Placental epithelial cell (primary cell): Measurements from ENCODE around the gene C14orf119. TPM values are rescaled to one million over a fixed set of nuclear protein-coding genes. Genes with fewer than 3 reads are reported as not detected.

ENCODE experiments used
- total RNA-seq: library from RNA; depleted of rRNA; stranded (reverse); fragments of >200 nt; gene quantifications from 2 replicates; pipeline ENCODE4 v1.2.3, GENCODE V29; 2012

The C14orf119 gene, protein sequence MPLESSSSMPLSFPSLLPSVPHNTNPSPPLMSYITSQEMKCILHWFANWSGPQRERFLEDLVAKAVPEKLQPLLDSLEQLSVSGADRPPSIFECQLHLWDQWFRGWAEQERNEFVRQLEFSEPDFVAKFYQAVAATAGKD
- total RNA-seq, result 32.4 and 34.2 TPM in 2 replicates

GRCh38 chr14:23095196-23096108 lies at the start of gene C14orf119:
Gene C14orf119, plus strand, starts transcription at chr14:23095505. Its CDS starts 2,154 bp downstream, at chr14:23097659.

GRCh38 chr14:23056956-23057756 lies 38.1 kb upstream of the C14orf119 start, which contains the start of gene CDH24:
Gene CDH24, minus strand, starts transcription at chr14:23057520. Its CDS starts 1,787 bp downstream, at chr14:23055733.

DNA sequence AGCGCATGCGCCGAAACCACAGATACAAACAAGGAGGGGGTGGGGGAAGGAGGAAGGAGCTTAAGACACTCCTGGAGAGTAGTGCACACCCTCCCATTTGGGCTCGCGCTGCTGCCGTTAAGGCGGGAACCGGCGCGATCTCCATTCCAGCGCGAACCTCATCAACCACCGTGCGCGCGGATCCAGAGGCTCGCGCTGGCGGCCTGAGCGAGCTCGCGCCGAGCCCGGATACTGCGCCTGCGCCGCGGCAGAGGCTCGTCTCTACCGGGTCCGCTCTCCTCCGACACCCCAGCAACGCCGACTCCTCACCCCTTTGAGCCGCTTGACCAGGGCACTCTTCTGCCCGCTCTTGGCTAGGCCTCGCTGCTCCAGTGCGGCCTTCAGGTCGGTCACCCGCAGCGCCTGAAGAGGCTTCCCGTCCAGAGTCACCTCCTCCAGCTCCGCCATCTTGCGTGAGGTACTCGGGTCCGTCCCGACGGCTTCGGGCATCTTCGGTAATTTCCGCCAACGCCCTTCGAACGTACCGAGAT lies 574 bp upstream of the C14orf119 start, which contains the start of gene ACIN1:
Gene ACIN1, minus strand, starts transcription at position 471 of the 530 bp plus-strand sequence. Its CDS starts 24 bp downstream, at position 447.

DNA sequence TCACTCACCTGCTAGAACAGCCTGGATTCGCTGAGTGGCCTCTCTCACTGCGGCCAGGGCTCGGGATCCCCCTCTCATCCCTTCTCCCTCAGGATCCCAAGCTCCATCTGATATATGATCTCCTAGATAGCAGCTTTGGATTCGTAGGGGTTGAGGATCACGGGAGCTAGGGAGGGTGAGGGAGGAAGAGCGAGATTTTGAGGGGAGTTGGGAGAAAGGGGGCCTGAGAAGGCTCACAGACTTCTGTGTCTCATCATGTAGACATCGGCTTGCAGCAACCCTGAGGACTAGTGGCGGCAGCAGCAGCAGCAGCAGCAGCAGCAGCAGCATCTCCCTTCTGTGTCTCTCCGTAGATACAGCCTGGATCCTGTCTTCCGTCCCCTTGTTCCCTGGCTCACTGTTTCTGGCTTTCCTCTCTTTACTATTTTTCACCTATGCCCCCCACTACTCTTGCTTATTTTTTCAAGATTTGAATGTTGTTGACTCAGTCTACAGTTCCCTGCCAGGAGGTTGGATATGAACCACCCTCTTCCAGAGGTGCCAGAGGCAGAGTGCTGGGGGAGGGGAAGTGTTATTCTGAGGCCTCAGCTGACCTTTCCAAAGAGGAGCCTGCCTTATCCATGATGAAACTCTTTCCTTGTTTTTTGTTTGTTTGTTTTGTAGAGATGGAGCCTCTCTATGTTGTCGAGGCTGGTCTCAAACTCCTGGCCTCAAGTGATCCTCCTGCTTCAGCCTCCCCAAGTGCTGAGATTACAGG lies 9.5 kb downstream of the C14orf119 start, which contains the start of gene CIROP:
Gene CIROP, minus strand, starts transcription at position 399 of the 757 bp plus-strand sequence. Its CDS starts 69 bp downstream, at position 330.

DNA sequence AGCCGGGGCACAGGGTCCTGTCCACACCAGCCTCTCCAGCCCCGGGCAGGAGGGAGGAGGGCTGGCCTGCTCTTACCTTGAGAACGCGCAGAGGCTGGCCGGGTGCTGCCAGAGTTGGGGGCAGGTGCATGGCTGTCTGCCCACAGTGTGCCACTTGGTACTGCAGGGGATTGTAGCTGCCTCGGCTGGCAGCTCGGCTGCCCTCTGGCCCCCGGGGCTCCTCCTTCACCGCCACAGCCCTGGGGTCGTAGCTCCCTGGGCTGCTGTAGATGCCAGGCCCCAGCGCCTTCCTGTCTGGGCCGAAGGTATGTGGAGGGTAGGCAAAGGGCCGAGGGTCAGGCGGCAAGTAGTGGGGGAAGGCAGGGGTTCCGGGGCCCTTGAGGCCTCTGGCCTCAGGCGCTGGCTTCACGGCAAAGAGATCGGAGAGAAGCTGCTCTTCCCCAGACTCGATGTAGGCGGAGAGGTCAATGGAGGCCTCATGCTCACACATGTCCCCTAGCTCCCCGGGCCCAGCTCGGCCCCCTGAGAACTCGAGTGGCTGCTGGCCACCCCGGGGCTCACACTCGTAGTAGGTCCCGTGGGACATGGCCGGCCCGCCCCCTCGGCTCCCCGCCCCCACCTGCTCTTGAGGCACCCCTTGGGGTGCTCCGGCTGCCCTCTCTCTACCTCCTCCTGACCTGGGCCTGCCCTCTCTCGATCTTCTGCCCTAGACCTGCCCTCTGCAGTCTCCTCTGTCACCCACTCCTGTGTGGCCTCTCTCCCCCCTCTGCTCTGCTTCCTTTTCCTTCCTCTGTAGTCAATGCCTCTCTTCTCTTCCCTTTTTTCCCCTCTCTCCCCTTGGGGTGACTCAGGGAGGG lies 23.4 kb downstream of the C14orf119 start, which contains the start of gene CEBPE:
Gene CEBPE, minus strand, starts transcription at position 750 of the 857 bp plus-strand sequence. Its CDS starts 164 bp downstream, at position 586.

Other genes starting within 250 kb of the C14orf119 start
- gene LRP10, start 223.8 kb upstream of the C14orf119 start, total RNA-seq, result 77.7 and 107 TPM in 2 replicates
- gene REM2, start 212.3 kb upstream of the C14orf119 start, total RNA-seq, result 0.39 TPM in 1 of 2 replicates, not detected in the other
- 79.3 and 117 TPM in 2 replicates for gene RBM23, start 176.4 kb upstream of the C14orf119 start, total RNA-seq
- 50.6 and 88.8 TPM in 2 replicates for gene PRMT5, start 166.1 kb upstream of the C14orf119 start, total RNA-seq
- 36.1 and 69.9 TPM in 2 replicates for gene HAUS4, start 138.4 kb upstream of the C14orf119 start, total RNA-seq
- 31.0 and 70.4 TPM in 2 replicates for gene AJUBA, start 113.0 kb upstream of the C14orf119 start, total RNA-seq
- 22.4 and 23.3 TPM in 2 replicates for gene C14orf93, start 85.4 kb upstream of the C14orf119 start, total RNA-seq
- gene PSMB5, start 60.6 kb upstream of the C14orf119 start, total RNA-seq, result 157 and 196 TPM in 2 replicates
- gene PSMB11, start 53.3 kb upstream of the C14orf119 start, total RNA-seq, result not detected in 2 replicates
- gene CDH24, start 38.0 kb upstream of the C14orf119 start, total RNA-seq, result 4.7 and 6.7 TPM in 2 replicates
- gene ACIN1, start 369 bp upstream of the C14orf119 start, total RNA-seq, result 77.8 and 103 TPM in 2 replicates
- not detected in 2 replicates for gene CIROP, start 9.5 kb downstream of the C14orf119 start, total RNA-seq
- gene CEBPE, start 23.8 kb downstream of the C14orf119 start, total RNA-seq, result not detected in 2 replicates
- gene SLC7A8, start 88.2 kb downstream of the C14orf119 start, total RNA-seq, result 12.2 and 12.7 TPM in 2 replicates
- gene RNF212B, start 142.4 kb downstream of the C14orf119 start, total RNA-seq, result not detected in 2 replicates
- gene HOMEZ, start 190.6 kb downstream of the C14orf119 start, total RNA-seq, result 9.4 and 12.6 TPM in 2 replicates
- 3.9 and 8.2 TPM in 2 replicates for gene PPP1R3E, start 207.4 kb downstream of the C14orf119 start, total RNA-seq
- gene BCL2L2, start 211.3 kb downstream of the C14orf119 start, total RNA-seq, result 9.8 and 12.6 TPM in 2 replicates
- 34.1 and 58.1 TPM in 2 replicates for gene PABPN1, start 226.0 kb downstream of the C14orf119 start, total RNA-seq